Germinal center (tissue), 1 donor: ENCODE results near the gene FTO.

Source experiments
- DNase-seq: peaks from one replicate; pipeline ENCODE4 v3.0.0; 2012; ENCODE audit warnings: mixed read lengths, low spot score

The FTO gene

DNA sequence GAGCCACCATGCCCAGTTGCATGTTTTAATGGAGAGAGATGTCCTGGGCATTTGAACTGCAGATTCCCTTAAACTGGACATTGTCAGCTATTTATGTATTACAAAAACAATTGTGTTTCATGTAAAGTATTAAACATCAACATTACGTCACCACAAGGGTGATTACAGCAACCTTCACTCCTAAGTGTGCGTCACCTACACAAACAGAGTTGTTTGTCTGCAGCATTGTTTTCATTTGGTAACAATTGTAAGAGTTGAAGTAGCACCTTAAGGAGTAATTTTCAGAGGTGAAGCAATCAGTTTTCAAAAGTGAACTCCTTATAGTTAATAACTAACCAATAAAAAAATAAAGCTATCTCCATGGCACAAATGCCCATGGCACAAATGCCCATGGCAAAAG is 311.2 kb downstream of the FTO start:
- DNase-seq = no peak

DNA sequence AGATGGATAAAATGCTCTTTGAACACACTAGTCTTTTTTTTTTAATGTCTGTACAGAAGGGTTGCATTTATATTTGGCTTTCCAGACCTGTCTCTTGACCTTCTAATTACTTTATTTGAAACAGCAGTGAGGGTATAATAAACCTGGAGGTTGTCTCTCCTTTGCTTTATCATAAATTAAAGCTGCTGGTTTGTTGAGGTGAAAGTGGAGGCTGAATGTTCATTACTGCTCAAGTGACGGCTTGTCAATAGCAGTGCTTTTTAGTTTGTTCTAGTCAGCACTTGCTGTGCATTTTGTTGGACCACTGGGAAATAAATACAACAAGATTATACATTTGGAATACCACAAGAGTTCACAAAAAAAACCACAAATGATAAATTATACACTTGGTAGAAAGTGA is 318.4 kb downstream of the FTO start:
- DNase-seq = no peak

DNA sequence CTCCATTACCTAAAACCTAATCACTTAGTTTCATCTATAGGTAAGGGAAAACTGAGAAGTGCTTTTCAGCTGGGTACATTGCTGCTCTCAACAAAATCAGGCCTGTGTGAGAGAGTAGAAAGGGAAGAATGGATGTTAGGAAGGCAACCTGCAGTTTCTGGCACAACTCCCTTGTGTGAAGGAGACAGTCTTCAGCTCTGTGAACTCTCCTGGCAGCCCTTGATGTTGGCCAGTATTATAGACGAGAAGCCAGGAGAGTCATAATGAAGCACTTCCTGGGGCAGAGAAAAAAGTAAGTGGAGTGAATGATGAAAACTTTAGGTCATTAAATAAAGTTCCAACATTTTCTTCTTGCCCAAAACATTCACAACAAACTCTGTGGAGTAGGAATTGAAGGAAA is 322.5 kb downstream of the FTO start:
- no peak for DNase-seq

DNA sequence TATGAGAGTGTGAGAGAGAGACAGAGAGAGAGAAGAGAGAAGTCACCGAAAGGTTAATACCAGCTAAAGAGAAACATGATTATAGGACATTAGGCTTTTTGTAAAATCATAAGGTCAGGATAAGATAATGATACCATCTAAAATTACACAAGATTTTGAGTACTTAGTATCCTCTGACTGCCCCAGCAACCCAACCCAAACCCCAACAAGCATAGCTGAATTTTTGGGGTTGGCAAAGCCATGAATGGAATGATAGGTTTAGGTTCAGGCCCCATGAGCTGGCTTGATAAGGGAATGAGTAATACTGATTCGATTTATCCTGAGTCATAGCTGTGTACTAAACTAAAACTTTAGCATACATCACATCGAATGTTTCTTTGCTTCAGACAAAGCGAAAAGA is 323.1 kb downstream of the FTO start:
- no peak for DNase-seq

DNA sequence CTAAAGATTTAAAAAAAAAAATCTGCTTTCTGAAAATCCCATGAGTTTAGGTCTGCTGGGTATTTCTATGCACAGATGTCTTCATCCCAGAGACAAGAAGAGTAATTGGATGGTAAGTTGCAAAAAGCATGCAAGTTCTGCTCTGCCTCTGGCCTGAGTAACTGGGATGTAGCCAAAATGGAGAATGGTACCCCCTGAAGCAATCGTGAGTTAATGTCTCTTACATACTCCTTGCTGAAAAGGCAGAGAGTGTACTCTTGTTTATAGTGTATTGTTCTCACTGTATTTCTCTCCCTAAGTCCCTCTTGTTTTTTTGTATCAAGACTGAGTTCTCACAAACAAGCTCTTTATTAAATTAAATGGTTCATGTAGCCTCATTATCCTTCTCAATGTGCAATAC is 323.6 kb downstream of the FTO start:
- no peak for DNase-seq

DNA sequence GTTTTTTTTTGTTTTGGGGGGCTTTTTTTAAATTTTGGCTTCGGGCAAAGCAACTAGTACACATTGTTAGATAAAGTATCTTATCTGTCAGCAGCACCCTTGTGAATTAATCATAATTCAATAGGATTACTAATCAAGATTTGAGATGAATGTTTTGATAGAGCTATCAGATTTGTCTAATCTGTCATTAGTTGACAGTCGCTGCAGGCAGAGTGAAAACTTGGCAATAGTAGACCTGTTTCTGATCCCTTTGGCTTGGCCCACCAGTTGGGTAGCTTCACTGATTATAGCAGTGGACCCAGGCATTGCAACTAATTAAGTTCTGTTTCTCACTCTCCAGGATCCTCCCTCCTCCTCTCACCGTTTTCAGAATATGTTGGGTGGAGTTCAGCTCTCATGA is 324.0 kb downstream of the FTO start:
- DNase-seq = no peak

DNA sequence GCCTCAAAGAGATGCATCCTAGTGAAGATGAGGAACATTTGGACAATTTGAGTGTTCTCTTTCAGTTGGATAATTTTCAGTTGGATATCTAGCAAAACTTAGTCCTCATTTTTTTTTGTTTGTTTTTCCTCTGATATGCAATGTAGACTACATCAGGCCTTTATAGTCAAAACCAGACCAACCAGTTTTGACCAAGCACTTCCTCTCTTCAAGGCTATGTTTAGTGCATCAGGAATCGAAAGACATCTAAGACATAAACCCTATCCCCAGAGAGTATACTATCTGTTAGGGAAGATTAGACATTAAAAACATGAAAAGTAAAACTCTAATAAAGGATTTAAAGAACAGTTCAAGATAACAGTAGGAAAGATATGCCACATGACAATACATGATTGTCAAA is 326.5 kb downstream of the FTO start:
- no peak for DNase-seq

DNA sequence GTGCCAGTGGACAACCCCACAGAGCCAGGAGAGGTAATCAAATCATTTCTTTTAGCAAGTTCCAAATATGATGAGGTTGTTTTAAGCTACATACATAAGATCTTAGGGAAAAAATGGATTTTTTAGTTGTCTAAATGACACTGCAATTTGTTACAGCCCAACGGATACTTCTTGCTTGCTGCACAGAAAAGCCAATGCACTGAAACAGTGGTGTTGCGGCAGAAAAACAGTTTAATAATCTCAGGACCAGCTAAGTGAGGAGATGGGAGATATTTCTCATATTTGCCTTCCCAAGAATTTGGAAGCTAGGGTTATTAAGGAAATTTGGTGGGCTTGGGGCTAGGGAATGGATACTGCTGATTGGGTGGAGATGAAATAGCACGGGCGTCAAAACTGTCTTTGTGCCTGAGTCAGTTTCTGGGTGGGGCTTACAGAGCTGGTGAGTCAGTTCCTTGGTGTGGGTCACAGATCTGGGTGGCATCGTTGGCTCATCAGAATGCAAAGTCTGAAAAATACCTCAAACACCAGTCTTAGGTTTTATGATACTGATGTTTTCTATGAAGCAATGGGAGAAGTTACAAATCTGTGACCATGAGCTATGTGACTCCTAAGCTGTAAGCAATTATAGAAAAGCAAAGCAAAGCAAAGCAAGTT is 327.3 kb downstream of the FTO start:
- no peak for DNase-seq

DNA sequence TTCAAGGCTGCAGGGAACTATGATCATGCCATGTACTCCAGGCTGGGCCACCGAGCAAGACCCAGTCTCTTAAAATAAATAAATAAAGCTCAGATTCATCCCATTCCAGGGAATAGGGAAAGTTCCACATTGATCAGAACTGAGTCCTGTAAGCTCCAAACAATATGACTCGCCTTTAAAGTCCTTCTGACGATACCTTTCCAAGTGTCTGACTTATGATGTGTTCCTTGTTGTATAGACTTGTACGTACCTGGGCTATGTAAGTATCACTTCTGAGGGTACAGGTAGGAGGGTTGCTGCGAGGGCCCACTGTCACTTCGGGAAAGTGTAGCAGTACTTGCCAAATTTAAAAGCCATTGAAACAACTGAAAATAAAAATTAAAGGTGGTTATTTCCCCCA is 329.8 kb downstream of the FTO start:
- DNase-seq = no peak

DNA sequence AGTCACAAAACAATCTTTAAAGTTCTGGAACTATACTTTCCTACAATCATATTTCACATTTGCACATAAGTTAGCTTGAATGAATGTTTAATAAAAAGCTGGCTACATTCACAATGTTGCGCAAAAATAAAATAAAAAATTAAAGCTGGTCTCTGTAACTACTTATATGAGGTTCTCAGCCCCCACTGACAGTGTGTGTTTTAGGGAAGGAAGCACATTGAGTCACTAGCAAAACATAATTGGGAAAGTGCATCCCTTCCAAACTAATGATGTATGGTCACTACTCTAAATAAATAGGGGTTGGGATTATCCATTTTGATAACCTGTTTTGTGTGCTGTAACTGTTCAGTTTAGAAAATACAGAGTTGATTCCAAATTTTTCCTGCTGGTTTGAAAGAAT is 330.7 kb downstream of the FTO start:
- DNase-seq = no peak

DNA sequence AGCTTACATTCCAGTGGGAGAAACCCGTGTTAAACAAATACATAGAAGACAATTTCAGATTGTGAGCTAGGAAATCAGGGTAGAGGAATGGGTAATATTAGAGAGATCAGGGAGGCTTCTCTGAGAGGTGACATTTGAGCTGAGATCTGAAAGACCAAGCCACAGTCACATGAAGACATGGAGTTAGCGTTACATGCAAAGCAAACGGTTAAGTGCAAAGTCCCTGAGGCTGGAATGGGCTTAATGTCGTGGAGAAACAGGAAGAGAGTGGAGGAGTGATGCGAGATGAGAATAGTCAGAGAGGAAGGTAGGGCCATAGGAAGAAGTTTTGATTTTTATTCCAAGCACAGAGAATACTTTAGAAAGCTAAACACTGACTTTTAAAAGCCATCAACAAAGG is 336.5 kb downstream of the FTO start:
- DNase-seq = no peak

DNA sequence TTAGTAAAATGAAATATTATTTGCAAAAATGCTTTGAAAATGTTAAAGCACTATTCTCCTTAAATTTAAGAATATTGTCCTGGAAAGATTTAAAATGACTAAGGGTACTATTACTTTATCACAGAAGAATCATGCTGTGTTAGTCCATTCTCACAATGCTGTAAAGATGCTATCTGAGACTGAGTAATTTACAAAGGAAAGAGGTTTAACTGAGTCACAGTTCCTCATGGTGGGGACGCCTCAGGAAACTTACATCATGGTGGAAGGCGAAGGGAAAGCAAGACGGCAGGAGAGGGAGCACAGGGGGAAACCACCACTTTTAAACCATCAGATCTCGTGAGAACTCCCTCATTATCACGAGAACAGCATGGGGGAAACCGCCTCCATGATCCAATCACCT is 337.0 kb downstream of the FTO start:
- DNase-seq = no peak

DNA sequence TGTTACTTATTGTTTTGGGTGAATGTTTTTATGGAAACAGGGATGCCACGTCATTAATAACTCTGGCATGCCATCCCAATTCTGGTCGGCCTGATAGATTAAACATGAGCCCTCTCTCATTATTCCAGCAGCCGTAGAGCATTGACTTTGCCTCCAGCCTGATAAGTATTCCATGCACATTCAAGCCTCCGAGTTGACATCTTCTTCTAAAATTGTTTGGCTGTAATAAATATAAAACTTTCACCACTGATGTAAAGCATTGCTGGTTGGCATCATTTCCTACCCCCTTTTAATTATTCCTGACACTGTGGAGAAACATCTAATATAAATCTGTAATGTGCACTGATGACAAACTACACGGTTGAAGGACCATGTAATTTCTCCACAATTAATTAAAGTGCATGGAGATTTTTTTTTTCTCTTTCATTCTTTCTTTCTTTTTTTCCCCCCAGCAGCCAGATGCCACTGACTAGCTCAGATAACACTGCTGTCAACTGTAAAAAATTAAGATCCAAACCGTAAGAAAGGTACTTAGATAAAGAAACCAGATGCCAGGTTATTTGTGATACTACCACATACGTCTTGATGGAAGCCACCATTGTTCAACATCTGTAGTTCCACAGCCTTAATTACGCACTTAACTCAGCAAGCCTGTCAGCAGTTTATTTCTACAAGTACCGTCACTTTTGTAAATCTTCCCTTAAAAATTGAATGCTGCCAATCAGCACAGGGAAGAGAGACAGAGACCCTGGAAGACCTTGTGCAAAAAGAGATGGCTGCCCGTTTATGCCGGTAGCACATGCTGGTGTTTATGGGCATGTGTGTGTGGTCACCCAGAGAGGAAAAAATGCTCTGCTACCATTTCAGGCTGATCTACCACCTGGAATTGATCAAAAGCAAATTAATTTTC is 344.9 kb downstream of the FTO start:
- no peak for DNase-seq

DNA sequence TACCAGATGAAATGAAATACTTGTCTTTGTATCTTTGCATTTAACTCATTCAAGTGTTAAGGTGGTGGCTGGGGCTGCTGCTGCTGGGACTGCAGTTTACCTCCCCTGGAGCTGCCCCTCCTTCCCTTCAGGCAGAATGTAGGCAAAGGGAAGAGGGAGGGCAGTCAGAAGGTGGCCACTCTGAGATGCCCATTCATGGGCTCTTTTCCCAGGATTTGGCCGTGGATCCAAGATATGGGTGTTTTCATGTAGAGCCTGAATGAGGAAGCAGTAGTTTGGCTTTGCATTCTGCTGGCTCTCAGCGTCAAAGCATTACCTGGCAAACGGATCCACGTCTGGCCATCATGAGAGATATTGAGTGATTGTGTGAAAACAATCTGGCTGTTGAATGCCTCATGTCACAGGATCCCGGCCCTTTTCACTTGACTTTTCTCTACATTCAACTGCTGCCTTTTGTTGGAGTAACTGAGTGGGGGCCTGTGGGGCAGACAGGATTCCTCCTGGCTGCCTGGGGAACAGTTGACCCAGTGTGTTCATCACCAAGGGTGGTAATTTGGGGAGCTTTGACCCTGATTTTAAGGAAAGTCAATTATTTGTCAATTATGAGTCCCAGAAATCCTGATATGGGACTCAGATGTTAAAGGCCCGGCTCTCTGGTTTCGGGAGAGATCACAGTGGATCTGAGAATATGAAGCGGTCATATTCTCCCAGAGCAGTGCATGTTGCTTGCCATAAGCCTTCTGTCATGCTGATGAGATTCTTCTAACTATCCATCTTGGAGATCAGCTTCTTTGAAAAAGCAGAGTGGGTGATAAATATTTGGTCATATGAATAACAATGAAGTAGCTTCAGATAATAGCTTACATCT is 345.9 kb downstream of the FTO start:
- DNase-seq = no peak

DNA sequence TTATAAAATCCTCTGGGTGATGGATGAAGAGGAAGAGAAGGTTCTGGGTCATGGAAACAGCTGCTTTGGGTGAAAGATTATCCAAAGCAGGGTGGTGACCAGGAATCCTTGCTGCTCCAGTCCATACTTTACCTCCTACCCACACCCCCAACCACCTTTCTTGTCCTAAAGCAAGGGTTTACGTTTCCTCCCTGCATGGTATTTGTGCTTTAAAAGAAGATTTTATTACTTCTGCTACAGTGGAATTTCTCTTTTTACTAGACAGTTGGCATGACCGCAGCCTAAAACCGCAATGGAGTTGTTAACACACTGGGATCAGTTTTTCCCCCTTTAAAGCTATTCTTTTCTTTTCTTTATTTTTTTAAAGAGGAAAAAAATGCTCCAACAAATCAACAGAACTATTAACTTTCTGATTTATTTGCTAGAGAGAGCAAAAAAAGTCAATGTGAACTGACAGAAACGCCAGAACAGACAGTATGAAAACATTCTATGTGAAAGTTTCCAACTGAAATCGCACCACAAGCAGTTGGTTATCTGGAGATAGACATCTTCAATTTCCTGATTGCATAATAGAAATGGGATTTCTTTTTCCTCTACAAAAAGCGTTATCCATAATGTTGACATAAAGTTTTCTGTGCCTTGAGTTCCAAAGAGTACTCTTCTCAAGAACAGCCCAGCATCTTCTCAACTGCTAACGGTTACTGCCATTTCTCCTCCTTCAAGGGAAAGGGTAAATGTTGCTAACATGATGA is 346.7 kb downstream of the FTO start:
- no peak for DNase-seq

DNA sequence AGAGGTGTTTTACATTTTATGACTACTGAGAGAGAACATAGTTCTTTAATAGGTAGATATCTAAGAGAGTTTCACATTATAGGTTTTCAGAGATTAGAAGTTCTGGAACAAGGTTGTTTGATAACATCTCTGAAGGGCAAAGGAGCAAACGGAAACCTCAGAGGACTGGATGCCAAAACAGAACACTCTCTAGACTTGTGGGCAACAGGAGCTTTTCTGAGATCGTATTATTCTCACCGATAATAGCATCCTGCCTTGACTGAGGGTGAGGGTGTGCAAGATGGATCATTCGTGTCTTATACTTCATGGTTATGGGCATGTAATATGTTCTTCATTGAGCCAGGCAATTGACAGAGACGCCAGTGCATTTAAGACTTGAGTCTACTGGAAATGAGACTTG is 347.9 kb downstream of the FTO start:
- no peak for DNase-seq

DNA sequence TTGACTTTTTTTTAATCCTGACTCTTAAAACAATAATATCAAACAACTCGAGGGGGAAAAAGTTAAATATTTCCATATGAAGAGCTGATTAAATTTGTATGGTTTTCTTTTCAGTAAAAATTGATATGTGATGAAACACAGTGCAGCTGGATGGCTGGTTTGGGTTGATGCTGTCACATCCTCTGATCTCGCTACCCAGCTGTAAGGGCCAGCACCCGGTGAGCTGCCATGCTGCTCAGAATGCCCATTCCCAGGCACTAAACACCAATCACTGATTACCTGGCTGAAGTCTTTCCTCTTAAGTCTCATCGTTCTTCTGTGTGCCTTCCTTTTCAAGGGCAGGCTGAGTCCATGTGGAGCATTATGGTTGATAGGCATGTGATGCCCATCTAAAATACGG is 348.3 kb downstream of the FTO start:
- DNase-seq = no peak

DNA sequence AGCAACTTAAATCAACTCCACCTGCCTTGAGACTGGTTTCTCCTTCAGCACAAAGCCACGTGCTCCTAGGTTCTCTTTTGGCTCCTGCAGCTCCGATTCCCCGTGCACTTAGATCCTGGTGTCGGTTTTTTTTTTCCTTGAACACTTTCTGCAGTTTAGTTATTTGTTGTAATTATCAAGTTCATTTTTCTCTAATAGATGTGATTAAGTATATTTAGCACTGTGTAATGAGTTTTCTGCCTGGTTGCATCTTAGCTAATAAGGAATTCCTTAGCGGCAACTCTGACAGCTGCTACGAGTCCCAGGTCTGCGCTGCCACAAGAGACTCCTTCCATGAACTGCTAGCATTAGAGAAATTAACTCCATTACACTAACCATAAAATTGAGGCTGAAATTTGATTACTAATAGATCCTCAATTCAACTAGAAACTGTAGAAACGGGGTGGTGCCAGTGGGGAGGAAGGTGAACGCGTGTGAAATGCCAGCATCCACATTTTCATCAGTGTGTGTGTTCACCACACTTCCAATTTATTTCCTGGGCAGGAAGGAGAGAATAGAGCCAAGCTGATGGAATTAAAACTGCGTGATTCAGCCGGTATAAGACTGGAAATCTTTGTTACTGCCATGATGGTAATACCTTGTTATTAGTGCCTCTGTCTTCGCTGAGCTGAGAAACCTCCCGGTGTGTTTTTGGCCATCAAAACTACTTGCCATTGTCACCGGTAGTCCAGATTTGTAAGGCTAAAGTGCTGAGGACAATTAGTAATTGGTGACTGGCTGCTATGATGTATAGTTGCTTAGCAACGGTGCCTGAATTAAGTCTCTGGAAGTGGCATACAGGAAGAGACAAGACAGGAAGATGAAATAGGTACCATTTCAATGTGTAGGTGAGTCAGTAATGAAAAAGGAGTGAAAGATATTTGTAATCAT is 350.2 kb downstream of the FTO start:
- DNase-seq = no peak

DNA sequence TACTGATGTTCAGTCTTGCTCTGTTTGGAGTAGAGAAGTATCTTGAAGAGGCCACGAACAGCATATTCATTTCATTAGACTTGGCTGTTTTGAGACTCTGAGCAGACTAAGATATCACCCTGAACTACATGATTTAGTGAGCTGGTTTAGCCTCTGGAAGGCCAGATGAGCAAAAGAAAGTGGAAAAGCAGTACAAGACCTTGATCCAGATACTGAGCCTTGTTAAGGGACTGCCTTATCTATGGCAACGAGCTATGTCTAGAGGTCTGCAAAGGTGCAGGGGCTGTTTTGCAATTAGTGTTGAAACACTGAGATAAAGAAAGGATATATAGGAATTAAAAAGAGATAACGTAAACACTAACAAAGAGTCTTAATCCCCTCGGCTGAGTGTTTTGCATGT is 351.2 kb downstream of the FTO start:
- no peak for DNase-seq

DNA sequence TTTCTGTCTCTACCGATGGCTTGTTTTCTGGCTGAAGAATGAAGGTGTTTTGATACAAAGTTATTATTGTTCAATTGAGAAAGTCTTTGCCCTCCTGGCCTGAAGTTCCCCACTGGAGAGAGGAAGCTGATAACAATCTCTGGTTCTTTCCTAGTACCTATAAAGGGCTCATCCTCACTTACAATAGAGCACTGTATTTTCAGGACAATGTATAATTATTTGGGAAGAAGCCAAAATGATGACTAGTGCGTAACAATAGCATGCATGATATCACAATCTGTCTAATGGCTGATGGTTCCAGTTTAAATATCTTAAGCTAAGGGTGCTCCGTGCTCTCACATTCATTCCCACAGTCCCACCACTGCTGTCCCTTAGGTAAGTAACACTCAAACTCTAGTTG is 351.9 kb downstream of the FTO start:
- DNase-seq = no peak

DNA sequence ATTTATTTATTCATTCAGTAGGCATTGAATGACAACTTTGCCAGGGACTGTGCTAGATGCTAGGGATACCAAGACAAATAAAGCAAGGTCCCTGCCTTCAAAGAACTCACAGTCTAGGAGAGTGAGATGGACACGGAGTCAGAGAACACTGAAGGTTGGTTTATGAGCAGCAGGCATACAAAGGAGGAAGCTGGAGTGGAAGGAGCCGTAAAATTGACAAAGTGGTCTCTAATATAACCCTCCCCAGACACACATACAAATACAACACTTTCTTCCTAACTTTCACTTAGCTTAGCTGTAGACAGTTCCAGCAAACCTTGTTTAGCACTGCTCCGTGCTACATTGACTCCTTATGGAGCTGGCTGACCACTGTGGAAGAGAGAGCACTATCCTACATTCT is 353.0 kb downstream of the FTO start:
- no peak for DNase-seq
